ENCODE measurements around the gene WDR38. TPM values are rescaled to one million over a fixed set of nuclear protein-coding genes. Genes with fewer than 3 reads are reported as not detected.
A peak's percentile ranks its signal among the peaks of the same experiment; 100 is the strongest.

Gene WDR38
- polyA plus RNA-seq (ENCODE audit: insufficient read length in 12 of 12), result under 1 TPM in 6 of 12 donors, not detected in 6; 0.12 to 0.34 (median 0.26) TPM
- long read RNA-seq, donor 1, partial matches to known transcripts, result 5,004 of 5,075 reads
- long read RNA-seq, donor 1, other reads (novel, unspliced or antisense), result 71 of 5,075 reads
- long read RNA-seq, donor 2, partial matches to known transcripts, result 7,222 of 7,326 reads
- long read RNA-seq, donor 2, other reads (novel, unspliced or antisense), result 104 of 7,326 reads
- long read RNA-seq, donor 3, partial matches to known transcripts, result 2,557 of 2,581 reads
- long read RNA-seq, donor 3, other reads (novel, unspliced or antisense), result 24 of 2,581 reads
- long read RNA-seq, donor 4, result 0 reads
- long read RNA-seq, donor 5, result 0 reads
- long read RNA-seq, donor 6, partial matches to known transcripts, result 3,017 of 3,048 reads
- long read RNA-seq, donor 6, other reads (novel, unspliced or antisense), result 31 of 3,048 reads
- long read RNA-seq, donor 7, result 0 reads
- long read RNA-seq, donor 8, partial matches to known transcripts, result 5,974 of 6,041 reads
- long read RNA-seq, donor 8, other reads (novel, unspliced or antisense), result 67 of 6,041 reads
- long read RNA-seq, donor 9, partial matches to known transcripts, result 1,604 of 4,171 reads
- long read RNA-seq, donor 9, other reads (novel, unspliced or antisense), result 2,567 of 4,171 reads
- long read RNA-seq, donor 10, result 0 reads
- long read RNA-seq, donor 11, result 0 reads

GRCh38 chr9:124852829-124853531 is at the start of gene WDR38:
Gene WDR38 (plus strand): TSS chr9:124853460. CDS start chr9:124853532, 72 bp downstream.
- DNase-seq, result peak; percentile 72

- DNase-seq, result no peak
Measured at GRCh38 chr9:124803911-124804310, 49.3 kb upstream of the WDR38 start.

GRCh38 chr9:124805186-124805585 is 48.1 kb upstream of the WDR38 start:
- no peak for DNase-seq

- no peak for DNase-seq
Measured at GRCh38 chr9:124808246-124808956, 44.9 kb upstream of the WDR38 start.

- DNase-seq, result no peak
Measured at GRCh38 chr9:124809211-124809610, 44.0 kb upstream of the WDR38 start.

- no peak for DNase-seq
Measured at GRCh38 chr9:124809741-124810500, 43.3 kb upstream of the WDR38 start.

- peak; percentile 84 for DNase-seq
Measured at GRCh38 chr9:124810663-124811355, 42.5 kb upstream of the WDR38 start.

- peak; percentile 77 for DNase-seq
Measured at GRCh38 chr9:124812441-124812876, 40.8 kb upstream of the WDR38 start.

- DNase-seq, result no peak
Measured at GRCh38 chr9:124813041-124813440, 40.2 kb upstream of the WDR38 start.

GRCh38 chr9:124813501-124814163 is 39.6 kb upstream of the WDR38 start:
- DNase-seq, result no peak

GRCh38 chr9:124814164-124814535 is 39.1 kb upstream of the WDR38 start:
- DNase-seq, result no peak

GRCh38 chr9:124815601-124816000 is 37.7 kb upstream of the WDR38 start:
- DNase-seq, result no peak

GRCh38 chr9:124818431-124819281 is 34.6 kb upstream of the WDR38 start:
- DNase-seq, result no peak

GRCh38 chr9:124820698-124821623 is 32.3 kb upstream of the WDR38 start:
- DNase-seq, result no peak

GRCh38 chr9:124828489-124829333 is 24.5 kb upstream of the WDR38 start:
- DNase-seq, result no peak

- DNase-seq, result no peak
Measured at GRCh38 chr9:124829334-124829669, 24.0 kb upstream of the WDR38 start.

GRCh38 chr9:124830593-124830992 is 22.7 kb upstream of the WDR38 start:
- no peak for DNase-seq

All from muscle of arm (tissue), 14 donors.